ENCODE data around the gene ENPP3.

The ENPP3 gene

GRCh38 chr6:131627724-131628682 lies 9.1 kb upstream of the ENPP3 start, which contains the start of gene MED23:
Gene MED23 (minus strand): TSS chr6:131628242. CDS start chr6:131628049, 193 bp downstream.
- TF ChIP-seq CTCF (IDR thresholded peaks at IDR 0.05; ENCODE audit: low read depth, low read length, missing control alignments), result peak; percentile 100
- peak within 1 kb of the TSS; percentile 9 for H3K27ac ChIP-seq
- H3K27me3 ChIP-seq (replicated peaks), result no peaks in the 10 kb centered on the region
- DNase-seq, result peak; percentile 93
- H3K36me3 ChIP-seq (replicated peaks), result peaks cover 22% of the 10 kb centered on the region
- peak within 1 kb of the TSS; percentile 92 for H3K4me3 ChIP-seq (ENCODE audit: low read depth, low read length)
- in situ Hi-C loops (cut with HindIII; ENCODE audit: low pct_ligation_motif_present, low sequenced_read_pairs), result no loop called here

- Histone ChIP-seq H3K27ac (no peak overlapping the region), H3K36me3 (replicated peaks) (peaks cover 14% of the 10 kb centered on the region), H3K27me3 (replicated peaks) (no peaks in the 10 kb centered on the region), H3K4me3 (ENCODE audit: low read depth, low read length) (peak overlapping the region; percentile 44)
- DNase-seq, result no peak
- in situ Hi-C loops (cut with HindIII; ENCODE audit: low pct_ligation_motif_present, low sequenced_read_pairs), result no loop called here
- TF ChIP-seq CTCF (IDR thresholded peaks at IDR 0.05; ENCODE audit: low read depth, low read length, missing control alignments), result no peak
These were observed 8.4 kb upstream of the ENPP3 start for GRCh38 chr6:131628726-131629125.

- no peak overlapping the region for H3K27ac ChIP-seq
- in situ Hi-C loops (cut with HindIII; ENCODE audit: low pct_ligation_motif_present, low sequenced_read_pairs), result no loop called here
- no peak for DNase-seq
- TF ChIP-seq CTCF (IDR thresholded peaks at IDR 0.05; ENCODE audit: low read depth, low read length, missing control alignments), result no peak
- peaks cover 7% of the 10 kb centered on the region for H3K36me3 ChIP-seq (replicated peaks)
- H3K4me3 ChIP-seq (ENCODE audit: low read depth, low read length), result no peak overlapping the region
- H3K27me3 ChIP-seq (replicated peaks), result no peaks in the 10 kb centered on the region
These were observed 7.5 kb upstream of the ENPP3 start for GRCh38 chr6:131629651-131630050.

- no peak for TF ChIP-seq CTCF (IDR thresholded peaks at IDR 0.05; ENCODE audit: low read depth, low read length, missing control alignments)
- Histone ChIP-seq H3K4me3 (ENCODE audit: low read depth, low read length) (no peak overlapping the region), H3K27ac (no peak overlapping the region), H3K27me3 (replicated peaks) (no peaks in the 10 kb centered on the region), H3K36me3 (replicated peaks) (no peaks in the 10 kb centered on the region)
- in situ Hi-C loops (cut with HindIII; ENCODE audit: low pct_ligation_motif_present, low sequenced_read_pairs), result no loop called here
- DNase-seq, result no peak
These were observed 5.3 kb upstream of the ENPP3 start for GRCh38 chr6:131631625-131632289.

GRCh38 chr6:131635384-131636340 lies 1.4 kb upstream of the ENPP3 start:
- Histone ChIP-seq H3K27ac (no peak overlapping the region), H3K4me3 (ENCODE audit: low read depth, low read length) (no peak overlapping the region), H3K36me3 (replicated peaks) (no peaks in the 10 kb centered on the region), H3K27me3 (replicated peaks) (no peaks in the 10 kb centered on the region)
- no peak for DNase-seq
- in situ Hi-C loops (cut with HindIII; ENCODE audit: low pct_ligation_motif_present, low sequenced_read_pairs), result no loop called here
- TF ChIP-seq CTCF (IDR thresholded peaks at IDR 0.05; ENCODE audit: low read depth, low read length, missing control alignments), result no peak

Data from brain microvascular endothelial cell (primary cell).